Measurements from ENCODE around the gene CRACDL.
A peak's percentile ranks its signal among the peaks of the same experiment; 100 is the strongest.

CRACDL gene

GRCh38 chr2:98910349-98911125 is 25.5 kb downstream of the CRACDL start:
- H3K14ac ChIP-seq (ENCODE audit: low read length): no peak overlapping the region
- no peak overlapping the region for H3K4me2 ChIP-seq (ENCODE audit: low read length)
- no CpG with 5 or more reads among the region's 10 CpGs for WGBS (ENCODE audit: extremely low coverage, insufficient coverage, insufficient read length)
- H3K4me3 ChIP-seq (ENCODE audit: low read depth, low read length): no peak overlapping the region
- H3K9ac ChIP-seq (ENCODE audit: low read length): no peak overlapping the region
- no peak overlapping the region for H3K18ac ChIP-seq (ENCODE audit: low read length)
- H3K4ac ChIP-seq (ENCODE audit: low read depth, low read length): no peak overlapping the region
- H3K23ac ChIP-seq (ENCODE audit: low read length): no peak overlapping the region
- no peaks in the 10 kb centered on the region for H3K36me3 ChIP-seq (ENCODE audit: control insufficient read depth in 1 of 2, insufficient read depth in 2 of 2, low read length in 2 of 2)
- H3K79me2 ChIP-seq (ENCODE audit: control insufficient read depth, insufficient read depth, low read length, poor library complexity): no peaks in the 10 kb centered on the region
- H2AK5ac ChIP-seq (ENCODE audit: low read length): no peak overlapping the region
- H2BK5ac ChIP-seq (ENCODE audit: low read depth, low read length, poor library complexity): no peak overlapping the region
- no peak overlapping the region for H2BK12ac ChIP-seq (ENCODE audit: low read length)
- H3K4me1 ChIP-seq (ENCODE audit: control insufficient read depth in 1 of 2, insufficient read depth in 2 of 2, low read length in 2 of 2): peaks cover 14 to 15% of the 10 kb centered on the region in 2 experiments
- H4K8ac ChIP-seq (ENCODE audit: low read depth, low read length): no peak overlapping the region
- no peak overlapping the region for H4K91ac ChIP-seq (ENCODE audit: low read depth, low read length)
- H3K79me1 ChIP-seq (ENCODE audit: low read length): no peaks in the 10 kb centered on the region
- H3K27me3 ChIP-seq (ENCODE audit: insufficient read depth, low read length): no peaks in the 10 kb centered on the region
- DNase-seq: no peak
- no peak overlapping the region for H3K27ac ChIP-seq (ENCODE audit: low read depth, low read length)
- no peak overlapping the region for H2BK120ac ChIP-seq (ENCODE audit: insufficient read depth, low read length, poor library complexity)
- H3K9me3 ChIP-seq (ENCODE audit: insufficient read depth, low read depth, low read length): peaks cover 2% of the 10 kb centered on the region
- H4K12ac ChIP-seq (ENCODE audit: low read depth, low read length): no peak overlapping the region
- no peak overlapping the region for H2AFZ ChIP-seq (ENCODE audit: insufficient read depth, low read length, poor library complexity)

GRCh38 chr2:98909317-98910211 is 26.5 kb downstream of the CRACDL start:
- Histone ChIP-seq H2AK5ac (ENCODE audit: low read length) (no peak overlapping the region), H3K4me1 (ENCODE audit: control insufficient read depth in 1 of 2, insufficient read depth in 2 of 2, low read length in 2 of 2) (peaks cover 14 to 15% of the 10 kb centered on the region in 2 experiments), H2BK120ac (ENCODE audit: insufficient read depth, low read length, poor library complexity) (no peak overlapping the region), H2BK12ac (ENCODE audit: low read length) (no peak overlapping the region), H3K23ac (ENCODE audit: low read length) (no peak overlapping the region), H3K4me3 (ENCODE audit: low read depth, low read length) (no peak overlapping the region), H4K91ac (ENCODE audit: low read depth, low read length) (no peak overlapping the region), H3K18ac (ENCODE audit: low read length) (no peak overlapping the region), H4K12ac (ENCODE audit: low read depth, low read length) (no peak overlapping the region), H3K79me1 (ENCODE audit: low read length) (no peaks in the 10 kb centered on the region), H3K36me3 (ENCODE audit: control insufficient read depth in 1 of 2, insufficient read depth in 2 of 2, low read length in 2 of 2) (no peaks in the 10 kb centered on the region), H4K8ac (ENCODE audit: low read depth, low read length) (no peak overlapping the region), H3K9me3 (ENCODE audit: insufficient read depth, low read depth, low read length) (peaks cover 2% of the 10 kb centered on the region), H3K9ac (ENCODE audit: low read length) (no peak overlapping the region), H3K14ac (ENCODE audit: low read length) (no peak overlapping the region), H3K79me2 (ENCODE audit: control insufficient read depth, insufficient read depth, low read length, poor library complexity) (no peaks in the 10 kb centered on the region), H2AFZ (ENCODE audit: insufficient read depth, low read length, poor library complexity) (no peak overlapping the region), H3K4me2 (ENCODE audit: low read length) (no peak overlapping the region), H3K27ac (ENCODE audit: low read depth, low read length) (no peak overlapping the region), H2BK5ac (ENCODE audit: low read depth, low read length, poor library complexity) (no peak overlapping the region), H3K4ac (ENCODE audit: low read depth, low read length) (no peak overlapping the region), H3K27me3 (ENCODE audit: insufficient read depth, low read length) (no peaks in the 10 kb centered on the region)
- WGBS (ENCODE audit: extremely low coverage, insufficient coverage, insufficient read length): no CpG with 5 or more reads among the region's 19 CpGs
- peak; percentile 81 to 84 for DNase-seq

- Histone ChIP-seq H3K27ac (ENCODE audit: low read depth, low read length) (no peak overlapping the region), H2BK120ac (ENCODE audit: insufficient read depth, low read length, poor library complexity) (no peak overlapping the region), H2BK12ac (ENCODE audit: low read length) (no peak overlapping the region), H2AK5ac (ENCODE audit: low read length) (no peak overlapping the region), H3K9me3 (ENCODE audit: insufficient read depth, low read depth, low read length) (peaks cover 2% of the 10 kb centered on the region), H3K27me3 (ENCODE audit: insufficient read depth, low read length) (no peaks in the 10 kb centered on the region), H3K4me3 (ENCODE audit: low read depth, low read length) (no peak overlapping the region), H3K4ac (ENCODE audit: low read depth, low read length) (no peak overlapping the region), H2BK5ac (ENCODE audit: low read depth, low read length, poor library complexity) (no peak overlapping the region), H3K18ac (ENCODE audit: low read length) (no peak overlapping the region), H3K14ac (ENCODE audit: low read length) (no peak overlapping the region), H3K79me1 (ENCODE audit: low read length) (no peaks in the 10 kb centered on the region), H4K12ac (ENCODE audit: low read depth, low read length) (no peak overlapping the region), H3K4me1 (ENCODE audit: control insufficient read depth in 1 of 2, insufficient read depth in 2 of 2, low read length in 2 of 2) (peaks cover 14 to 15% of the 10 kb centered on the region in 2 experiments), H3K9ac (ENCODE audit: low read length) (no peak overlapping the region), H3K36me3 (ENCODE audit: control insufficient read depth in 1 of 2, insufficient read depth in 2 of 2, low read length in 2 of 2) (no peaks in the 10 kb centered on the region), H3K79me2 (ENCODE audit: control insufficient read depth, insufficient read depth, low read length, poor library complexity) (no peaks in the 10 kb centered on the region), H3K23ac (ENCODE audit: low read length) (no peak overlapping the region), H3K4me2 (ENCODE audit: low read length) (no peak overlapping the region), H4K91ac (ENCODE audit: low read depth, low read length) (no peak overlapping the region), H4K8ac (ENCODE audit: low read depth, low read length) (no peak overlapping the region), H2AFZ (ENCODE audit: insufficient read depth, low read length, poor library complexity) (no peak overlapping the region)
- no peak for DNase-seq
- no CpG with 5 or more reads among the region's 4 CpGs for WGBS (ENCODE audit: extremely low coverage, insufficient coverage, insufficient read length)
These were observed 27.1 kb downstream of the CRACDL start for GRCh38 chr2:98908931-98909316.

GRCh38 chr2:98907966-98908905 is 27.8 kb downstream of the CRACDL start:
- Histone ChIP-seq H3K9me3 (ENCODE audit: insufficient read depth, low read depth, low read length) (peaks cover 2% of the 10 kb centered on the region), H2BK5ac (ENCODE audit: low read depth, low read length, poor library complexity) (no peak overlapping the region), H3K27ac (ENCODE audit: low read depth, low read length) (no peak overlapping the region), H3K14ac (ENCODE audit: low read length) (no peak overlapping the region), H3K4me1 (ENCODE audit: control insufficient read depth in 1 of 2, insufficient read depth in 2 of 2, low read length in 2 of 2) (peaks cover 14 to 15% of the 10 kb centered on the region in 2 experiments), H3K9ac (ENCODE audit: low read length) (no peak overlapping the region), H3K4me3 (ENCODE audit: low read depth, low read length) (no peak overlapping the region), H3K79me1 (ENCODE audit: low read length) (no peaks in the 10 kb centered on the region), H2BK12ac (ENCODE audit: low read length) (no peak overlapping the region), H4K12ac (ENCODE audit: low read depth, low read length) (no peak overlapping the region), H3K27me3 (ENCODE audit: insufficient read depth, low read length) (no peaks in the 10 kb centered on the region), H3K36me3 (ENCODE audit: control insufficient read depth in 1 of 2, insufficient read depth in 2 of 2, low read length in 2 of 2) (no peaks in the 10 kb centered on the region), H4K8ac (ENCODE audit: low read depth, low read length) (no peak overlapping the region), H3K4ac (ENCODE audit: low read depth, low read length) (no peak overlapping the region), H2AFZ (ENCODE audit: insufficient read depth, low read length, poor library complexity) (no peak overlapping the region), H3K23ac (ENCODE audit: low read length) (no peak overlapping the region), H2BK120ac (ENCODE audit: insufficient read depth, low read length, poor library complexity) (no peak overlapping the region), H2AK5ac (ENCODE audit: low read length) (no peak overlapping the region), H3K18ac (ENCODE audit: low read length) (no peak overlapping the region), H3K79me2 (ENCODE audit: control insufficient read depth, insufficient read depth, low read length, poor library complexity) (no peaks in the 10 kb centered on the region), H4K91ac (ENCODE audit: low read depth, low read length) (no peak overlapping the region), H3K4me2 (ENCODE audit: low read length) (no peak overlapping the region)
- no CpG with 5 or more reads among the region's 11 CpGs for WGBS (ENCODE audit: extremely low coverage, insufficient coverage, insufficient read length)
- DNase-seq: no peak
